Activated naive CD4-positive, alpha-beta T cell treated with anti-CD3 and anti-CD28 coated beads for 36 hours (primary cell): ENCODE data around the gene LDHA. TPM values are rescaled to one million over a fixed set of nuclear protein-coding genes. Genes with fewer than 3 reads are reported as not detected.
A peak's percentile ranks its signal among the peaks of the same experiment; 100 is the strongest.

Source experiments
- CTCF ChIA-PET: fragments of 350-600 bp; sonication (Branson Sonifier 250); formaldehyde crosslinking; loops from one replicate; lab custom pipeline; 2021; ENCODE audit warnings: antibody characterized with exemption; lab: Charles Lee
- DNase-seq: peaks from one replicate; pipeline ENCODE4 v3.0.0-alpha.2; 2020
- H3K27ac Mint-ChIP-seq: one replicate; pipeline ENCODE4 v1.8.0; 2021; ENCODE audit warnings: mild to moderate bottlenecking, mixed read lengths
- H3K27me3 Mint-ChIP-seq: one replicate; pipeline ENCODE4 v1.8.0; 2021; ENCODE audit warnings: low read depth, mixed read lengths
- H3K36me3 Mint-ChIP-seq: one replicate; pipeline ENCODE4 v1.8.0; 2021; ENCODE audit warnings: low read depth, mixed read lengths
- H3K4me1 Mint-ChIP-seq: one replicate; pipeline ENCODE4 v1.8.0; 2021; ENCODE audit warnings: low read depth, mixed read lengths
- H3K4me3 Mint-ChIP-seq: one replicate; pipeline ENCODE4 v1.8.0; 2021; ENCODE audit warnings: mild to moderate bottlenecking, moderate library complexity, mixed read lengths
- H3K9me3 Mint-ChIP-seq: one replicate; pipeline ENCODE4 v1.8.0; 2021; ENCODE audit warnings: mixed read lengths
- intact Hi-C: fragments of 100-400 bp; cut with micrococcal nuclease; formaldehyde crosslinking; loops from one replicate; pipeline ENCODE4 v1.15.1; 2023
- total RNA-seq, 2 experiments: library from RNA; stranded (reverse); gene quantifications; one replicate each; pipeline ENCODE4 v1.2.3, GENCODE V29; 2021

Gene LDHA
- total RNA-seq, 2 experiments from 2014 or later = 1,317 to 1,360 TPM

GRCh38 chr11:18372201-18372600, 22.2 kb upstream of the LDHA start:
- DNase-seq = no peak
- CTCF ChIA-PET = interaction anchor here (1.1 to 1.5 kb wide), 2 partner anchors 128 to 257 kb away, joined by 4 to 5 read pairs; no protein-coding TSS in a partner anchor
- no peaks in the 10 kb centered on the region for H3K27me3 Mint-ChIP-seq
- H3K4me1 Mint-ChIP-seq = no peaks in the 10 kb centered on the region
- no peak overlapping the region for H3K27ac Mint-ChIP-seq
- no peaks in the 10 kb centered on the region for H3K9me3 Mint-ChIP-seq
- intact Hi-C loops = no loop called here
- H3K4me3 Mint-ChIP-seq = no peak overlapping the region
- H3K36me3 Mint-ChIP-seq = peaks cover 4% of the 10 kb centered on the region

- DNase-seq = no peak
- H3K36me3 Mint-ChIP-seq = no peaks in the 10 kb centered on the region
- CTCF ChIA-PET = no interaction called here
- intact Hi-C loops = no loop called here
- no peak overlapping the region for H3K27ac Mint-ChIP-seq
- no peaks in the 10 kb centered on the region for H3K27me3 Mint-ChIP-seq
- H3K9me3 Mint-ChIP-seq = no peaks in the 10 kb centered on the region
- no peaks in the 10 kb centered on the region for H3K4me1 Mint-ChIP-seq
- H3K4me3 Mint-ChIP-seq = no peak overlapping the region
These were observed 19.4 kb upstream of the LDHA start for GRCh38 chr11:18374956-18375355.

- H3K27ac Mint-ChIP-seq = no peak overlapping the region
- no peak overlapping the region for H3K4me3 Mint-ChIP-seq
- CTCF ChIA-PET = interaction anchor here (0.7 kb wide), 1 partner anchor 363 kb away, joined by 9 read pairs; no protein-coding TSS in a partner anchor
- no peaks in the 10 kb centered on the region for H3K9me3 Mint-ChIP-seq
- no peak for DNase-seq
- H3K36me3 Mint-ChIP-seq = no peaks in the 10 kb centered on the region
- no peaks in the 10 kb centered on the region for H3K4me1 Mint-ChIP-seq
- no peaks in the 10 kb centered on the region for H3K27me3 Mint-ChIP-seq
- intact Hi-C loops = no loop called here
These were observed 18.4 kb upstream of the LDHA start for GRCh38 chr11:18375941-18376340.

GRCh38 chr11:18379201-18379600, 15.2 kb upstream of the LDHA start:
- CTCF ChIA-PET = no interaction called here
- H3K27me3 Mint-ChIP-seq = no peaks in the 10 kb centered on the region
- no peak overlapping the region for H3K27ac Mint-ChIP-seq
- no peak overlapping the region for H3K4me3 Mint-ChIP-seq
- H3K36me3 Mint-ChIP-seq = no peaks in the 10 kb centered on the region
- DNase-seq = no peak
- H3K4me1 Mint-ChIP-seq = peaks cover 17% of the 10 kb centered on the region
- intact Hi-C loops = no loop called here
- no peaks in the 10 kb centered on the region for H3K9me3 Mint-ChIP-seq

GRCh38 chr11:18383388-18384156, 10.8 kb upstream of the LDHA start:
- DNase-seq = peak; percentile 92
- Mint-ChIP-seq H3K9me3 (no peaks in the 10 kb centered on the region), H3K27me3 (no peaks in the 10 kb centered on the region), H3K4me3 (peak overlapping the region; percentile 42), H3K36me3 (no peaks in the 10 kb centered on the region), H3K4me1 (peaks cover 34% of the 10 kb centered on the region), H3K27ac (peak overlapping the region; percentile 89)
- CTCF ChIA-PET = interaction anchor here (0.6 to 2.9 kb wide), 8 partner anchors 9 to 339 kb away, joined by 3 to 13 read pairs (median 5); partner anchors contain the start of gene LDHA
- intact Hi-C loops = loop anchor here (1.0 to 5.0 kb wide), 7 partner anchors 11 to 857 kb away; partner anchors contain the start of genes E2F8, GTF2H1, HPS5 and LDHA

- intact Hi-C loops = loop anchor here (1.0 to 5.0 kb wide), 4 partner anchors 10 to 857 kb away; partner anchors contain the start of genes E2F8 and LDHA
- H3K4me1 Mint-ChIP-seq = peaks cover 34% of the 10 kb centered on the region
- CTCF ChIA-PET = interaction anchor here (1.2 to 2.9 kb wide), 4 partner anchors 8 to 338 kb away, joined by 5 to 13 read pairs (median 8); no protein-coding TSS in a partner anchor
- peak overlapping the region; percentile 42 for H3K4me3 Mint-ChIP-seq
- no peaks in the 10 kb centered on the region for H3K9me3 Mint-ChIP-seq
- DNase-seq = no peak
- H3K27ac Mint-ChIP-seq = peak overlapping the region; percentile 89
- H3K36me3 Mint-ChIP-seq = no peaks in the 10 kb centered on the region
- no peaks in the 10 kb centered on the region for H3K27me3 Mint-ChIP-seq
These were observed 10.2 kb upstream of the LDHA start for GRCh38 chr11:18384157-18384641.

- Mint-ChIP-seq H3K27ac (no peak overlapping the region), H3K4me3 (no peak overlapping the region), H3K27me3 (no peaks in the 10 kb centered on the region), H3K9me3 (no peaks in the 10 kb centered on the region), H3K36me3 (peaks cover 8% of the 10 kb centered on the region), H3K4me1 (peaks cover 41% of the 10 kb centered on the region)
- CTCF ChIA-PET = interaction anchor here (0.6 kb wide), 2 partner anchors 275 to 288 kb away, joined by 3 read pairs; no protein-coding TSS in a partner anchor
- DNase-seq = no peak
- intact Hi-C loops = loop anchor here (5.0 to 10.0 kb wide), 5 partner anchors 227 to 1975 kb away; partner anchors contain the start of genes HTATIP2, NUCB2 and RPS13
These were observed 4.3 kb upstream of the LDHA start for GRCh38 chr11:18390088-18390487.

- Mint-ChIP-seq H3K4me3 (peak overlapping the region; percentile 21), H3K9me3 (no peaks in the 10 kb centered on the region), H3K4me1 (peaks cover 46% of the 10 kb centered on the region), H3K27me3 (no peaks in the 10 kb centered on the region), H3K36me3 (peaks cover 30% of the 10 kb centered on the region), H3K27ac (peak overlapping the region; percentile 75)
- intact Hi-C loops = loop anchor here (5.0 to 10.0 kb wide), 5 partner anchors 225 to 1972 kb away; partner anchors contain the start of genes HTATIP2, NUCB2 and RPS13
- DNase-seq = peak; percentile 43
- CTCF ChIA-PET = interaction anchor here (0.6 to 2.0 kb wide), 4 partner anchors 9 to 231 kb away, joined by 3 to 13 read pairs (median 4); no protein-coding TSS in a partner anchor
These were observed 1.7 kb upstream of the LDHA start for GRCh38 chr11:18392434-18393321.

- H3K36me3 Mint-ChIP-seq = peaks cover 40% of the 10 kb centered on the region
- peaks cover 50% of the 10 kb centered on the region for H3K4me1 Mint-ChIP-seq
- H3K27me3 Mint-ChIP-seq = no peaks in the 10 kb centered on the region
- H3K9me3 Mint-ChIP-seq = no peaks in the 10 kb centered on the region
- H3K4me3 Mint-ChIP-seq = peak overlapping the region; percentile 97
- CTCF ChIA-PET = interaction anchor here (1.1 to 3.5 kb wide), 2 partner anchors 10 to 14 kb away, joined by 4 to 16 read pairs; no protein-coding TSS in a partner anchor
- peak overlapping the region; percentile 99 for H3K27ac Mint-ChIP-seq
- peak; percentile 32 for DNase-seq
- intact Hi-C loops = loop anchor here (1.0 to 10.0 kb wide), 7 partner anchors 9 to 1971 kb away; partner anchors contain the start of genes HTATIP2, NUCB2, RPS13 and UEVLD
These were observed 635 bp upstream of the LDHA start for GRCh38 chr11:18393581-18394274.

- DNase-seq = peak; percentile 38
- H3K9me3 Mint-ChIP-seq = no peaks in the 10 kb centered on the region
- H3K36me3 Mint-ChIP-seq = peaks cover 53% of the 10 kb centered on the region
- no peaks in the 10 kb centered on the region for H3K27me3 Mint-ChIP-seq
- intact Hi-C loops = loop anchor here (1.0 to 10.0 kb wide), 10 partner anchors 11 to 1970 kb away; partner anchors contain the start of genes E2F8, HTATIP2, NUCB2 and PIK3C2A
- peaks cover 60% of the 10 kb centered on the region for H3K4me1 Mint-ChIP-seq
- CTCF ChIA-PET = interaction anchor here (0.7 to 3.5 kb wide), 5 partner anchors 12 to 280 kb away, joined by 4 to 16 read pairs (median 5); no protein-coding TSS in a partner anchor
- peak overlapping the region; percentile 99 for H3K27ac Mint-ChIP-seq
- H3K4me3 Mint-ChIP-seq = peak overlapping the region; percentile 97
These were observed 768 bp downstream of the LDHA start for GRCh38 chr11:18394928-18395734.
